PC-3 (cell line): ENCODE data around the gene DIS3L2. TPM values are rescaled to one million over a fixed set of nuclear protein-coding genes. Genes with fewer than 3 reads are reported as not detected.

Source experiments
- ATAC-seq: fragments of 200-7000 bp; cut with Tn5 transposase; 2 replicates; pipeline ENCODE4 v1.9.1; 2020; ENCODE audit warnings: mild to moderate bottlenecking, moderate library complexity
- BruUV-seq: library from RNA; stranded (reverse); fragments of 400-500 nt; replicated peaks from 2 replicates; lab custom pipeline; 2021; lab: Mats Ljungman, UMichigan
- CTCF ChIA-PET: fragments of 300-600 bp; sonication (Branson Sonifier 250); formaldehyde crosslinking; loops from one replicate; lab custom pipeline; 2022; ENCODE audit warnings: antibody characterized with exemption; lab: Charles Lee
- POLR2A ChIA-PET: fragments of 300-600 bp; sonication (Branson Sonifier 250); formaldehyde crosslinking; loops from one replicate; lab custom pipeline; 2022; ENCODE audit warnings: antibody characterized with exemption; ENCODE audit not compliant: unreplicated experiment; lab: Charles Lee
- DNase-seq: peaks from one replicate; pipeline ENCODE4 v3.0.0-alpha.2; 2015
- H2AFZ ChIP-seq: fragments of 300-600 bp; sonication (generic); 2 replicates; pipeline ENCODE4 v1.6.0; 2016; ENCODE audit warnings: antibody characterized with exemption, low read length
- H3F3A ChIP-seq: fragments of 300-600 bp; sonication (generic); one replicate; pipeline ENCODE4 v1.6.0; 2017; ENCODE audit warnings: antibody characterized with exemption, low read length, control low read depth, mild to moderate bottlenecking; ENCODE audit not compliant: unreplicated experiment
- H3K27ac ChIP-seq: fragments of 300-600 bp; sonication (generic); 2 replicates; pipeline ENCODE4 v1.5.1; 2016; ENCODE audit warnings: mild to moderate bottlenecking, low read length
- H3K27me3 ChIP-seq: fragments of 300-600 bp; sonication (generic); 2 replicates; pipeline ENCODE4 v1.6.1; 2016; ENCODE audit warnings: low read length, mixed read lengths
- H3K36me3 ChIP-seq: fragments of 300-600 bp; sonication (generic); 2 replicates; pipeline ENCODE4 v1.6.1; 2016; ENCODE audit warnings: low read depth, mixed run types, low read length, mixed read lengths
- H3K4me1 ChIP-seq: fragments of 300-600 bp; sonication (generic); 2 replicates; pipeline ENCODE4 v1.5.1; 2016; ENCODE audit warnings: low read length; ENCODE audit not compliant: insufficient read depth
- H3K4me2 ChIP-seq: fragments of 300-600 bp; sonication (generic); 2 replicates; pipeline ENCODE4 v1.6.0; 2016; ENCODE audit warnings: low read length
- H3K4me3 ChIP-seq: fragments of 300-600 bp; sonication (generic); 2 replicates; pipeline ENCODE4 v1.5.1; 2016; ENCODE audit warnings: mild to moderate bottlenecking, low read length, mixed read lengths
- H3K79me2 ChIP-seq: fragments of 300-600 bp; sonication (generic); 2 replicates; pipeline ENCODE4 v1.6.1; 2017; ENCODE audit warnings: low read length, mixed read lengths
- H3K9ac ChIP-seq: fragments of 300-600 bp; sonication (generic); 2 replicates; pipeline ENCODE4 v1.6.0; 2016; ENCODE audit warnings: mild to moderate bottlenecking, low read length
- H3K9me2 ChIP-seq: fragments of 300-600 bp; sonication (generic); replicated peaks from 2 replicates; pipeline ENCODE4 v1.6.1; 2016; ENCODE audit warnings: mixed run types, low read length, mixed read lengths
- H3K9me3 ChIP-seq: fragments of 300-600 bp; sonication (generic); 2 replicates; pipeline ENCODE4 v1.6.1; 2016; ENCODE audit warnings: low read length, mixed read lengths
- H4K20me1 ChIP-seq: fragments of 300-600 bp; sonication (generic); 2 replicates; pipeline ENCODE4 v1.6.1; 2016; ENCODE audit warnings: low read length, mixed read lengths
- EZH2 ChIP-seq: fragments of 300-600 bp; sonication (generic); IDR thresholded peaks from one replicate; pipeline ENCODE4 v1.6.1; 2017; ENCODE audit warnings: antibody characterized with exemption, mild to moderate bottlenecking, low read length; ENCODE audit not compliant: unreplicated experiment
- EZH2phosphoT487 ChIP-seq: fragments of 300-600 bp; sonication (generic); IDR thresholded peaks from 2 replicates; pipeline ENCODE4 v1.6.1; 2018; ENCODE audit warnings: mild to moderate bottlenecking, antibody characterized with exemption, low read length, borderline replicate concordance
- intact Hi-C: fragments of 100-400 bp; cut with micrococcal nuclease; formaldehyde crosslinking; loops from 2 replicates; pipeline ENCODE4 v1.9.0; 2023
- total RNA-seq: library from RNA; depleted of rRNA; stranded (reverse); fragments of >200 nt; gene quantifications from 2 replicates; pipeline ENCODE4 v1.2.3, GENCODE V29; 2014
- TF ChIP-seq, protein P1 (sequence below): fragments of 300-600 bp; sonication (generic); conservative IDR thresholded peaks from 2 replicates; pipeline ENCODE4 v1.5.1; 2017; ENCODE audit warnings: antibody characterized with exemption, low read depth, mild to moderate bottlenecking, low read length

Gene DIS3L2
- total RNA-seq, 1 experiment from 2014 or later, result 22.8 TPM

DNA sequence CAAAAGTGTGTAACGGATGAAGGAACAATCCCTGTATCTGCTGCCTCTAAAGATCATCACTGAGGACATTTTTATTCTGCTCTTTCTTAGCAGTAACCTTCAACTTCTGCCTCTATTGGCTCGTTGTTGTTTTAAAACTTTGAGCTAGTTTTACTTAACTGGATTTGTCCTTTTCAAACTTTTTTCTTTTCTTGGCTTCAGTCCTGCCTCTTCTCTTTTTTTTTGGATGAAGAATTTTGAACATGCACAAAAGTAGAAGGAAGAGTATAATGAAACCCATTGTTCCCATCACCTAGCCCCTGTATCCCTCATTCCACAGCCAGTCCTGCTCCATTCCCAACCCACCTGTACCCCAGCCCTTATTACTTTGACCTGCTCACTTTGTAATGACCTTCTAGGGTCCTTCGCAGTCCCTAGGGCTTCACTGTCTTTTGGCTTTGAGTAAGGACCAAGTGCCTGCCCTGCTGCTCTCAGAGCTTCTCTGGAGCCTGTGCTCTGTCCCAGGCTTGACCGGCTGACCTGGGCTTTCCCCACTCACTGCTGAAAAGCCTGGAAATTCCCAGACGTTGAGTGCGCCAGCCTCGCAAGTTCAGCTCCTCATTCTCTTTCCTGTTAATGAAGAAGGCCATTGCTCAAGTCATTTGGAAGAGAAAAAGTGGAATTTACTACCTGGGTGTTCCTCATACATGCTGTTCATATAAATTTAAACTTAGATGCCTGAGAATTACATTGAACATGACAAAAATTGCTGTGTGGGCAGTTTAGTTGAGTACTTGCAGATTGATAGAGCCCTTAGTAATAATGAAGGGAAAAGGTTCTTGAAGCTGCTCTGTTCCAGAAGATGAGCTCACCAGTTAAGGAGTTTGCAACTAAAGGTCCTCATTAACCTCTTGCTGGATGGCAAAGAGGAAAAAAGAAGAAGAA lies 267.7 kb downstream of the DIS3L2 start:
- DNase-seq (no peak), ATAC-seq (no peak)

DNA sequence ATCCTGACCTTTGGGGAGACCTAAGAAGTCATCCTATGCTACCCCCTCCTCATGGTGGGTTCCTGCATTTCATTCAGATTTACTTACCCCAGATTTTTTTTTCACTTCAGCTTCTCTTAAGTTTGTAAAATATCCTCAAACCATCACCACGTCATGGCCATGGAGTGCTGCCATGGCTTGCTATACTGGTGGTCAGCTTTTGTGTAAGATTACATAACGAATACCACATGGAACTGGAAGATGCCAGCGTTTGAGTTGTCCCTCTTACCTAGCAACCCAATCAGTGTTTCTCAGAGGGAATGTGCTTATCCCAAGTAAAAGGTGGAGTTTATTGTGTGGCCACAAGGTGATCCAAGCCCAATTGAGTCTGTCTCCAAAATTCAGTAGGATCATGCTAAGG lies 268.4 kb downstream of the DIS3L2 start:
- Histone ChIP-seq H4K20me1 (no peaks in the 10 kb centered on the region), H3K4me3 (no peak overlapping the region), H3K36me3 (no peaks in the 10 kb centered on the region), H3K9me3 (no peaks in the 10 kb centered on the region), H3K27ac (no peak overlapping the region), H3K4me2 (no peak overlapping the region), H3K27me3 (no peaks in the 10 kb centered on the region), H3K9ac (no peak overlapping the region), H3F3A (no peaks in the 10 kb centered on the region), H2AFZ (no peak overlapping the region), H3K4me1 (peaks cover 3% of the 10 kb centered on the region), H3K9me2 (no peaks in the 10 kb centered on the region), H3K79me2 (no peaks in the 10 kb centered on the region)
- TF ChIP-seq, protein P1, sequence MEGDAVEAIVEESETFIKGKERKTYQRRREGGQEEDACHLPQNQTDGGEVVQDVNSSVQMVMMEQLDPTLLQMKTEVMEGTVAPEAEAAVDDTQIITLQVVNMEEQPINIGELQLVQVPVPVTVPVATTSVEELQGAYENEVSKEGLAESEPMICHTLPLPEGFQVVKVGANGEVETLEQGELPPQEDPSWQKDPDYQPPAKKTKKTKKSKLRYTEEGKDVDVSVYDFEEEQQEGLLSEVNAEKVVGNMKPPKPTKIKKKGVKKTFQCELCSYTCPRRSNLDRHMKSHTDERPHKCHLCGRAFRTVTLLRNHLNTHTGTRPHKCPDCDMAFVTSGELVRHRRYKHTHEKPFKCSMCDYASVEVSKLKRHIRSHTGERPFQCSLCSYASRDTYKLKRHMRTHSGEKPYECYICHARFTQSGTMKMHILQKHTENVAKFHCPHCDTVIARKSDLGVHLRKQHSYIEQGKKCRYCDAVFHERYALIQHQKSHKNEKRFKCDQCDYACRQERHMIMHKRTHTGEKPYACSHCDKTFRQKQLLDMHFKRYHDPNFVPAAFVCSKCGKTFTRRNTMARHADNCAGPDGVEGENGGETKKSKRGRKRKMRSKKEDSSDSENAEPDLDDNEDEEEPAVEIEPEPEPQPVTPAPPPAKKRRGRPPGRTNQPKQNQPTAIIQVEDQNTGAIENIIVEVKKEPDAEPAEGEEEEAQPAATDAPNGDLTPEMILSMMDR, result no peak
- no peak for TF ChIP-seq EZH2phosphoT487
- TF ChIP-seq EZH2, result no peak
- DNase-seq, result no peak
- ChIA-PET CTCF (no interaction called here), POLR2A (no interaction called here)
- intact Hi-C loops, result loop anchor here (5.0 kb wide), 1 partner anchor 83 kb away; no protein-coding TSS in a partner anchor
- ATAC-seq, result no peak
- BruUV-seq, result no TSS peak

More for the DNA sequence above, 267.7 kb downstream of the DIS3L2 start:
- intact Hi-C loops, result loop anchor here (5.0 kb wide), 1 partner anchor 82 kb away; no protein-coding TSS in a partner anchor
- TF ChIP-seq, protein P1, result no peak
- TF ChIP-seq EZH2phosphoT487 (no peak), EZH2 (no peak)
- CTCF ChIA-PET, result interaction anchor here (0.5 kb wide), 1 partner anchor 134 kb away, joined by 3 read pairs; no protein-coding TSS in a partner anchor
- no peaks in the 10 kb centered on the region for H3K9me2 ChIP-seq
- no peaks in the 10 kb centered on the region for H3K36me3 ChIP-seq
- H3K4me2 ChIP-seq, result no peak overlapping the region
- no peaks in the 10 kb centered on the region for H3K4me1 ChIP-seq
- no peaks in the 10 kb centered on the region for H4K20me1 ChIP-seq
- H3F3A ChIP-seq, result no peaks in the 10 kb centered on the region
- H3K79me2 ChIP-seq, result no peaks in the 10 kb centered on the region
- H3K4me3 ChIP-seq, result no peak overlapping the region
- POLR2A ChIA-PET, result interaction anchor here (0.6 kb wide), 1 partner anchor 652 kb away, joined by 12 read pairs; no protein-coding TSS in a partner anchor
- no peak overlapping the region for H3K9ac ChIP-seq
- BruUV-seq, result no TSS peak
- H2AFZ ChIP-seq, result no peak overlapping the region
- H3K9me3 ChIP-seq, result no peaks in the 10 kb centered on the region
- no peaks in the 10 kb centered on the region for H3K27me3 ChIP-seq
- no peak overlapping the region for H3K27ac ChIP-seq

DNA sequence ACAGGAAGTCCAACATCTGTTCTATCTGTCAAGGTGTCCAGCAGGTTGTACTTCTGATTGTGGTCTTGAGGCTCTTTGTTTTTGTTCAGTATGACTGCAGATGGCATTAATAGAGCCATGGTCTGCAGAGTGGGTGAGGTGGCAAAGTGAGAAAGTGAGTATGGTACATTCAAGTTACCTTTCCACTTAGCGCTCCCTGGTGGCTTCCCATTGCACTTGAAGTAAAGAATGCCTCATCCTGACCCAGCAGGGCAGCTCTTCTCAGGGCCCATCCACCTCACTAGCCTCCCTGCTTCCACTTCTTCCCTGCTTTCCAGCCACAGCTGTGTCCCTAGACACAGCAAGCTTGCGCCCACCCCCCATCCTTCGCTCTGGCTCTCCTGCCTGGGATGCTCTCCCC lies 269.0 kb downstream of the DIS3L2 start:
- H3F3A ChIP-seq, result no peaks in the 10 kb centered on the region
- no peak overlapping the region for H3K4me3 ChIP-seq
- ATAC-seq (no peak), DNase-seq (peak; percentile 49)
- no peaks in the 10 kb centered on the region; the same call in 1 of the 2 replicates for H4K20me1 ChIP-seq
- no peaks in the 10 kb centered on the region for H3K79me2 ChIP-seq
- no TSS peak for BruUV-seq
- CTCF ChIA-PET, result no interaction called here
- no peak overlapping the region for H3K9ac ChIP-seq
- no peak overlapping the region for H3K4me2 ChIP-seq
- H3K4me1 ChIP-seq, result peaks cover 10% of the 10 kb centered on the region
- POLR2A ChIA-PET, result no interaction called here
- no peaks in the 10 kb centered on the region for H3K36me3 ChIP-seq
- intact Hi-C loops, result no loop called here
- H3K9me2 ChIP-seq, result no peaks in the 10 kb centered on the region
- H3K27ac ChIP-seq, result no peak overlapping the region
- TF ChIP-seq EZH2phosphoT487 (no peak), EZH2 (no peak)
- TF ChIP-seq, protein P1, result peak; percentile 49
- H3K27me3 ChIP-seq, result no peaks in the 10 kb centered on the region
- H2AFZ ChIP-seq, result no peak overlapping the region
- no peaks in the 10 kb centered on the region for H3K9me3 ChIP-seq
